ENCODE results near the gene PNLDC1.

Gene PNLDC1

GRCh38 chr6:159800141-159800865 is at the start of gene PNLDC1:
Gene PNLDC1 (plus strand): TSS chr6:159800276. CDS start chr6:159800308, 32 bp downstream.
- no peak for DNase-seq

- no peak for DNase-seq
Measured at GRCh38 chr6:159751448-159751847, 48.6 kb upstream of the PNLDC1 start.

- no peak for DNase-seq
Measured at GRCh38 chr6:159753081-159753872, 46.8 kb upstream of the PNLDC1 start.

- DNase-seq, result no peak
Measured at GRCh38 chr6:159754401-159754800, 45.7 kb upstream of the PNLDC1 start.

GRCh38 chr6:159754959-159755914 is 44.8 kb upstream of the PNLDC1 start:
- no peak for DNase-seq

- no peak for DNase-seq
Measured at GRCh38 chr6:159756508-159756907, 43.6 kb upstream of the PNLDC1 start.

GRCh38 chr6:159758031-159759001 is 41.8 kb upstream of the PNLDC1 start:
- no peak for DNase-seq

GRCh38 chr6:159759645-159760044 is 40.4 kb upstream of the PNLDC1 start:
- DNase-seq, result no peak

GRCh38 chr6:159760602-159761057 is 39.4 kb upstream of the PNLDC1 start:
- no peak for DNase-seq

GRCh38 chr6:159761129-159761872 is 38.8 kb upstream of the PNLDC1 start:
- DNase-seq, result no peak

GRCh38 chr6:159761873-159762680 is 38.0 kb upstream of the PNLDC1 start, which contains the start of gene ACAT2:
Gene ACAT2 (plus strand): TSS chr6:159762045. CDS start chr6:159762088, 43 bp downstream.
- DNase-seq, result peak; percentile 97

- DNase-seq, result peak; percentile 77
Measured at GRCh38 chr6:159762681-159763293, 37.3 kb upstream of the PNLDC1 start.

GRCh38 chr6:159766906-159767305 is 33.2 kb upstream of the PNLDC1 start:
- DNase-seq, result no peak

GRCh38 chr6:159769470-159769869 is 30.6 kb upstream of the PNLDC1 start:
- no peak for DNase-seq

- no peak for DNase-seq
Measured at GRCh38 chr6:159772196-159772595, 27.9 kb upstream of the PNLDC1 start.

GRCh38 chr6:159777240-159777904 is 22.7 kb upstream of the PNLDC1 start:
- DNase-seq, result no peak

- no peak for DNase-seq
Measured at GRCh38 chr6:159778131-159778530, 21.9 kb upstream of the PNLDC1 start.

GRCh38 chr6:159778542-159779103 is 21.5 kb upstream of the PNLDC1 start:
- DNase-seq, result no peak
